Astrocyte (in vitro differentiated cells and primary cell): ENCODE measurements around the gene DOCK2.

Source experiments
- CTCF ChIP-seq: IDR thresholded peaks from 2 replicates; pipeline ENCODE4 v1.5.1; 2011; ENCODE audit warnings: low read depth, mild to moderate bottlenecking, inconsistent platforms, low read length, moderate library complexity; ENCODE audit not compliant: insufficient read depth
- EZH2 ChIP-seq: IDR thresholded peaks from 2 replicates; pipeline ENCODE4 v1.6.1; 2012; ENCODE audit warnings: mild to moderate bottlenecking, low read length, inconsistent platforms; ENCODE audit not compliant: insufficient read depth

- TF ChIP-seq CTCF, result no peak
- TF ChIP-seq EZH2, result no peak
Measured at GRCh38 chr5:169875091-169875728, 238.1 kb downstream of the DOCK2 start.
